Subcutaneous adipose tissue (tissue), 4 donors: Measurements from ENCODE around the gene SLFN5. TPM values are rescaled to one million over a fixed set of nuclear protein-coding genes. Genes with fewer than 3 reads are reported as not detected.

Experiments
- total RNA-seq, 4 donors: library from RNA; depleted of rRNA; stranded (reverse); fragments of >200 nt; gene quantifications; one replicate each; pipeline ENCODE4 v1.1.0, GENCODE V29; 2016
- TF ChIP-seq, protein P1 (sequence below): fragments of 450-650 bp; IDR thresholded peaks from one replicate; pipeline ENCODE4 v1.5.1; 2016; ENCODE audit warnings: low read depth, mild to moderate bottlenecking, control low read depth, antibody characterized with exemption, moderate library complexity

Gene SLFN5
- total RNA-seq, 4 donors from 2014 or later = 38.8 to 55.6 (median 39.2) TPM

DNA sequence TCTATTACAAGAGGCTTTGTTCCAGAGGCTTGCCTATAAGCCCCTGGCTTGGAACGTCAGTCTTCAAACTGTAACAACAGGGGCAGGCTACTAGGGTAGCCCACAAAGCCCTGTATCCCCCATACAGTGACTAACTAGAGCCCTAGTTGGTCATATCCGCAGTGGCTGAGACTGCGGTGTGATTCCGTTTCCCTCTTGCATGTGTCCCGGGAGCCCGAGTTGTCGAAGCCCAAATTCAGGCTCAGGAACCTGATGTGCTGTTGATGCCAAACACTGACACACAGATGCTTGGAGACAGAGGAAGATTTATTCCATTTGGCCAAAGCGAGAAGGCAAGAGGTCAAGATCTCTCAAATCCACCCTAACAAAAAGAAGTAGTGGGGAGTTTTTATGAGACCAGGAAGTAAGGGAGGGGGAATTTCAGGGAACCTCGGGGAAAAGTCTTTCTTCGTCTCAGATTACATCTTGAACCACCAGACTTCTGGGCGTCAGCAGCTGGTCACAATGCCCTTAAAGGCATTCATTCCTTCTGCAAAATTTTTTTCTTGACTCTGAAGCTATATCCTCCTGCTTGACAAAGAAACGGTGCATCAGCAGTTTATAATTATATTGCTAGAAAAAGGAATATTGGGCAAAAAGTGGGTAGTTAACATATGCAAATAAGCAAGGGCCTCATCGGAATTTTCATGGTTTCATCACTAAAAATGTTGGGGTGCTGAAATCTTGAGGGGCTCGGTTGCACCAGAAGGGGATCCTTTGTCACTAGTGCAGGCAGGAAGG is 879 bp downstream of the SLFN5 start:
- TF ChIP-seq, protein P1, sequence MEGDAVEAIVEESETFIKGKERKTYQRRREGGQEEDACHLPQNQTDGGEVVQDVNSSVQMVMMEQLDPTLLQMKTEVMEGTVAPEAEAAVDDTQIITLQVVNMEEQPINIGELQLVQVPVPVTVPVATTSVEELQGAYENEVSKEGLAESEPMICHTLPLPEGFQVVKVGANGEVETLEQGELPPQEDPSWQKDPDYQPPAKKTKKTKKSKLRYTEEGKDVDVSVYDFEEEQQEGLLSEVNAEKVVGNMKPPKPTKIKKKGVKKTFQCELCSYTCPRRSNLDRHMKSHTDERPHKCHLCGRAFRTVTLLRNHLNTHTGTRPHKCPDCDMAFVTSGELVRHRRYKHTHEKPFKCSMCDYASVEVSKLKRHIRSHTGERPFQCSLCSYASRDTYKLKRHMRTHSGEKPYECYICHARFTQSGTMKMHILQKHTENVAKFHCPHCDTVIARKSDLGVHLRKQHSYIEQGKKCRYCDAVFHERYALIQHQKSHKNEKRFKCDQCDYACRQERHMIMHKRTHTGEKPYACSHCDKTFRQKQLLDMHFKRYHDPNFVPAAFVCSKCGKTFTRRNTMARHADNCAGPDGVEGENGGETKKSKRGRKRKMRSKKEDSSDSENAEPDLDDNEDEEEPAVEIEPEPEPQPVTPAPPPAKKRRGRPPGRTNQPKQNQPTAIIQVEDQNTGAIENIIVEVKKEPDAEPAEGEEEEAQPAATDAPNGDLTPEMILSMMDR = no peak

DNA sequence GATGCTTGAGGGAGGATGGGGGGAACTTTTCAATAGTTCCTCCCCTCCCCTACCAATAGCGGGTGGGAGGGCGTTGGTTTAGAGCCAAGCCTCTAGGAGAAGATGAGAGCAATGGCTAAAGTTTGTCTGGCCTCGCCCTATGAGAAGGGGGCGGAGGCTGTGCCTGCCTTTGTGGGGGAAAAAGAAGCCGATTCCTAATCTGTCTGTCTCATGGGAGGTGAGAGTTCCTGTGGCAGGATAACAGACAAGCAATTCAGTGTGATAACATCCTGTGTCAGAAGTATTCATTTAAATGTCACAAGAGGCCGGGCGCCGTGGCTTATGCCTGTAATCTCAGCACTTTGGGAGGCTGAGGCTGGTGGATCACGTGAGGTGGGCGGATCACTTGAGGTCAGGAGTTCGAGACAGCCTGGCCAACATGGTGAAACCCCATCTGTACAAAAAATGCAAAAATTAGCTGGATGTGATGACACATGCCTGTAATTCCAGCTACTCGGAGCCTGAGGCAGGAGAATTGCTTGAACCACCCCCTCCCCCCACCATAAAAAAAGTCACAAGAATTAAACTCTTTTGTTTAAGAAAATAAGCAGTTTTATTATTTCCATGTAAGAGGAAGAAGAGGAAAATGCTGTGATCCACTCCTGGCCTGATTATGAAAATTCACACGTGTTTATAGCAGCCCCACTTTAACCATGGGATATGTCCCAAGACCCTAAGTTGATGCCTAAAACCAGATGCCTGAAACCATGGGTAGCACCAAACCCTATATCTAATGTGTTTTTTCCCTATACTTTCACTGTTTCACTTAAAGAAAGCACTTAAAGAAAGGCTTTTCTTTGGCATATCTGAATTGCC is 1.7 kb downstream of the SLFN5 start:
- TF ChIP-seq, protein P1 = no peak

- TF ChIP-seq, protein P1 = no peak
Measured at GRCh38 chr17:35245196-35245486, 2.3 kb downstream of the SLFN5 start.

GRCh38 chr17:35252651-35253050 is 9.8 kb downstream of the SLFN5 start:
- TF ChIP-seq, protein P1 = no peak

GRCh38 chr17:35254107-35254773 is 11.4 kb downstream of the SLFN5 start:
- TF ChIP-seq, protein P1 = no peak

DNA sequence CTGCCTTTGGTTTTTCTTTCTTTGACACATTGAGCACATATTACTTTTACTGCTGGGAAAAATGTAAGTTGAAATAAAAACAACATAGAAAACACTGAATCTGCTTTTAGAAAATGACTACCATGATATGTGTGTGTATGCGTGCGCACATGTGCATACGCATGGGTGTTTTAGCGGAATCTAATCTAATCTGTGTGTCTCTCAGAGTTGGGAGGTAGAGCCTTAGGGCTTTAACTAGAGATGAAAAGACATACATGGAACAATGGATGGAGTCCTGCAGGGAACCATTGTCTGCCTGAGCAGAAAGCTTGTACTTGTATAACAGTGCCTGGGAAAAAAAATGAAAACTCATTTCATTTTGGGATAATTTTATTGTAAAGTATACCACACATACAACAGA is 12.4 kb downstream of the SLFN5 start:
- TF ChIP-seq, protein P1 = no peak

DNA sequence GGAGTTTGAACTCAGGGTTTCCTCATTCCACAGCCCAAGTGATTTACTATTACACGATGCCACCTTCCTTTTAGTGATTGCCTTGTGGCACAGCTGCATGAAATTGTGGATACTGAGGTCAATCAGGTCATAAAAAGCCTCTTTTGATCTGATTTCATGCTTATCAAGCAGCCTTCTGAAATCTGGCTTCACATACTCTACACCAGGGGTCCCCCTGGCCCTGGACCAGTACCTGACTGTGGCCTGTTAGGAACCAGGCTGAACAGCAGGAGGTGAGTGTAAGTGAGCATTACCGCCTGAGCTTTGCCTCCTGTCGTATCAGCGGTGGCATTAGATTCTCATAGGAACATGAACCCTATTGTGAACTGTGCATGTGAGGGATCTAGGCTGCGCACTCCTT is 13.8 kb downstream of the SLFN5 start:
- TF ChIP-seq, protein P1 = no peak
